Mesothelial cell of epicardium (in vitro differentiated cells): Measurements from ENCODE around the gene DBNL. TPM values are rescaled to one million over a fixed set of nuclear protein-coding genes. Genes with fewer than 3 reads are reported as not detected.

ENCODE experiments used
- DNase-seq, 2 experiments: peaks; one replicate each; pipeline ENCODE4 v3.0.0; 2021; ENCODE audit warnings: low spot score in 2 of 2; ENCODE audit not compliant: unreplicated experiment in 2 of 2
- H3K27ac Mint-ChIP-seq: 2 replicates; pipeline ENCODE4 v1.8.0; 2021; ENCODE audit warnings: mixed read lengths
- H3K27me3 Mint-ChIP-seq: 2 replicates; pipeline ENCODE4 v1.8.0; 2021; ENCODE audit warnings: low read depth, mixed read lengths
- H3K36me3 Mint-ChIP-seq: 2 replicates; pipeline ENCODE4 v1.8.0; 2021; ENCODE audit warnings: mixed read lengths
- H3K4me1 Mint-ChIP-seq: 2 replicates; pipeline ENCODE4 v1.8.0; 2021; ENCODE audit warnings: mixed read lengths
- H3K4me3 Mint-ChIP-seq: 2 replicates; pipeline ENCODE4 v1.8.0; 2021; ENCODE audit warnings: mild to moderate bottlenecking, moderate library complexity, mixed read lengths
- H3K9me3 Mint-ChIP-seq: 2 replicates; pipeline ENCODE4 v1.8.0; 2021; ENCODE audit warnings: mixed read lengths
- CTCF ChIP-seq: fragments of 200-600 bp; sonication (generic); IDR thresholded peaks from one replicate; pipeline ENCODE4 v1.5.0; 2021; ENCODE audit warnings: antibody characterized with exemption; ENCODE audit not compliant: unreplicated experiment
- total RNA-seq: library from RNA; stranded (reverse); gene quantifications from 3 replicates; pipeline ENCODE4 v1.2.1, GENCODE V29; 2021

DBNL gene
- total RNA-seq, 1 donor from 2014 or later = 70.9 TPM

- peaks cover 12% of the 10 kb centered on the region for H3K4me1 Mint-ChIP-seq
- DNase-seq = no peak
- H3K9me3 Mint-ChIP-seq = no peaks in the 10 kb centered on the region
- peaks cover 10% of the 10 kb centered on the region for H3K36me3 Mint-ChIP-seq
- H3K4me3 Mint-ChIP-seq = no peak overlapping the region
- no peak for TF ChIP-seq CTCF
- no peak overlapping the region for H3K27ac Mint-ChIP-seq
- no peaks in the 10 kb centered on the region for H3K27me3 Mint-ChIP-seq
These were observed 34.0 kb downstream of the DBNL start for GRCh38 chr7:44078521-44078920.

GRCh38 chr7:44079331-44080021, 35.0 kb downstream of the DBNL start:
- DNase-seq = no peak
- Mint-ChIP-seq H3K9me3 (no peaks in the 10 kb centered on the region), H3K36me3 (peaks cover 10% of the 10 kb centered on the region), H3K27me3 (no peaks in the 10 kb centered on the region), H3K4me3 (no peak overlapping the region), H3K27ac (no peak overlapping the region), H3K4me1 (peaks cover 15% of the 10 kb centered on the region)
- TF ChIP-seq CTCF = no peak

GRCh38 chr7:44080118-44080517, 35.6 kb downstream of the DBNL start:
- H3K4me3 Mint-ChIP-seq = no peak overlapping the region
- peaks cover 10% of the 10 kb centered on the region for H3K36me3 Mint-ChIP-seq
- peaks cover 19% of the 10 kb centered on the region for H3K4me1 Mint-ChIP-seq
- H3K27me3 Mint-ChIP-seq = no peaks in the 10 kb centered on the region
- no peak for DNase-seq
- H3K27ac Mint-ChIP-seq = no peak overlapping the region
- H3K9me3 Mint-ChIP-seq = no peaks in the 10 kb centered on the region
- no peak for TF ChIP-seq CTCF

GRCh38 chr7:44080686-44081265, 36.3 kb downstream of the DBNL start:
- DNase-seq = no peak
- Mint-ChIP-seq H3K27me3 (no peaks in the 10 kb centered on the region), H3K9me3 (no peaks in the 10 kb centered on the region), H3K4me3 (peak overlapping the region; percentile 81), H3K36me3 (peaks cover 10% of the 10 kb centered on the region), H3K27ac (peak overlapping the region; percentile 59), H3K4me1 (peaks cover 19% of the 10 kb centered on the region)
- no peak for TF ChIP-seq CTCF

GRCh38 chr7:44081266-44081748, 36.8 kb downstream of the DBNL start:
- H3K27ac Mint-ChIP-seq = peak overlapping the region; percentile 59
- H3K4me1 Mint-ChIP-seq = peaks cover 19% of the 10 kb centered on the region
- no peak for TF ChIP-seq CTCF
- H3K27me3 Mint-ChIP-seq = no peaks in the 10 kb centered on the region
- peaks cover 10% of the 10 kb centered on the region for H3K36me3 Mint-ChIP-seq
- DNase-seq = no peak
- H3K9me3 Mint-ChIP-seq = no peaks in the 10 kb centered on the region
- peak overlapping the region; percentile 81 for H3K4me3 Mint-ChIP-seq
